ENCODE data around the gene EVA1B. TPM values are rescaled to one million over a fixed set of nuclear protein-coding genes. Genes with fewer than 3 reads are reported as not detected.

Gene EVA1B
- total RNA-seq, 1 experiment from 2014 or later, result 5.5 TPM

DNA sequence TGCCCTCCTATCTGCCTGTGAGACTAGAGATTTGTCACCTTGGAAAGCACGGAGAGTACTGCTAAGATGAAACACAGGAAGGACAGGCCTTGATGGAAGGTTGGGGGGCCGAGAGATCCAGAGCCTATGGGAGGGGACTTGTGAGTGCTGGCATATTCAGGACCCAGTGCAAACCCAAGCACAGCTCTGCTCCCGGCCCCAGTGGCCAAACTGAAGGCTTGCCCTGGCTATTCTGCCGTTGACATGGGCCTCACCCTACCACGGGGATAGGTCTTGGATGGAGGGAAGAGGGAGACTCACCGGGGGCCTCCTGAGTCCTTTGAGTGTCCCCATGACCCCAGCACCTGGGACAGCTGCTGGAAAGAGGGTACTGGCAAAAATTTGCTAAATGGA lies 4.6 kb upstream of the EVA1B start:
- no peak overlapping the region for H3K23ac ChIP-seq (ENCODE audit: insufficient read length, low read depth, low read length)
- no peak overlapping the region for H3K4ac ChIP-seq (ENCODE audit: low read depth, low read length)
- peaks cover 5% of the 10 kb centered on the region for H4K20me1 ChIP-seq (ENCODE audit: control insufficient read depth, insufficient read depth, insufficient read length)
- H3K18ac ChIP-seq (ENCODE audit: insufficient read length, low read depth, low read length), result no peak overlapping the region
- TF ChIP-seq, protein P1, sequence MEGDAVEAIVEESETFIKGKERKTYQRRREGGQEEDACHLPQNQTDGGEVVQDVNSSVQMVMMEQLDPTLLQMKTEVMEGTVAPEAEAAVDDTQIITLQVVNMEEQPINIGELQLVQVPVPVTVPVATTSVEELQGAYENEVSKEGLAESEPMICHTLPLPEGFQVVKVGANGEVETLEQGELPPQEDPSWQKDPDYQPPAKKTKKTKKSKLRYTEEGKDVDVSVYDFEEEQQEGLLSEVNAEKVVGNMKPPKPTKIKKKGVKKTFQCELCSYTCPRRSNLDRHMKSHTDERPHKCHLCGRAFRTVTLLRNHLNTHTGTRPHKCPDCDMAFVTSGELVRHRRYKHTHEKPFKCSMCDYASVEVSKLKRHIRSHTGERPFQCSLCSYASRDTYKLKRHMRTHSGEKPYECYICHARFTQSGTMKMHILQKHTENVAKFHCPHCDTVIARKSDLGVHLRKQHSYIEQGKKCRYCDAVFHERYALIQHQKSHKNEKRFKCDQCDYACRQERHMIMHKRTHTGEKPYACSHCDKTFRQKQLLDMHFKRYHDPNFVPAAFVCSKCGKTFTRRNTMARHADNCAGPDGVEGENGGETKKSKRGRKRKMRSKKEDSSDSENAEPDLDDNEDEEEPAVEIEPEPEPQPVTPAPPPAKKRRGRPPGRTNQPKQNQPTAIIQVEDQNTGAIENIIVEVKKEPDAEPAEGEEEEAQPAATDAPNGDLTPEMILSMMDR (conservative IDR thresholded peaks at IDR 0.05), result no peak
- Mint-ChIP-seq H3K27ac (no peak overlapping the region), H3K36me3 (ENCODE audit: insufficient read depth in 1 of 3, low read depth in 3 of 3) (peaks cover 0 to 2% (median 0%) of the 10 kb centered on the region in 3 experiments; a peak in 1 of 7 replicates), H3K9me3 (no peaks in the 10 kb centered on the region; a peak in 1 of 5 replicates), H3K4me3 (no peak overlapping the region), H3K27me3 (ENCODE audit: low read depth) (peaks cover 43% of the 10 kb centered on the region), H3K4me1 (peaks cover 16% of the 10 kb centered on the region in 2 experiments)
- no peaks in the 10 kb centered on the region for H3K9me3 ChIP-seq (ENCODE audit: control insufficient read depth, low read depth, low read length)
- no peak overlapping the region for H4K91ac ChIP-seq (ENCODE audit: insufficient read length, low read depth, low read length)
- H2AFZ ChIP-seq (ENCODE audit: low read length), result no peak overlapping the region
- no peak overlapping the region for H3K4me2 ChIP-seq (ENCODE audit: insufficient read depth, insufficient read length, low read length)
- H2BK20ac ChIP-seq (ENCODE audit: low read depth, low read length, poor library complexity, severe bottlenecking), result no peak overlapping the region
- H2BK120ac ChIP-seq (ENCODE audit: low read depth, low read length, poor library complexity, severe bottlenecking), result no peak overlapping the region
- no peaks in the 10 kb centered on the region for H3K4me1 ChIP-seq (ENCODE audit: insufficient read depth, low read length)
- peaks cover 12% of the 10 kb centered on the region for H3K23me2 ChIP-seq (ENCODE audit: insufficient read length, low read depth, low read length, poor library complexity, severe bottlenecking)
- H2BK15ac ChIP-seq (ENCODE audit: low read depth, low read length), result no peak overlapping the region
- H3K14ac ChIP-seq (ENCODE audit: insufficient read depth, low read length), result no peak overlapping the region
- no peak overlapping the region for H3K27ac ChIP-seq (ENCODE audit: insufficient read length, low read depth, low read length)
- H4K5ac ChIP-seq (ENCODE audit: insufficient read length, low read depth, low read length), result no peak overlapping the region
- no peak overlapping the region for H4K8ac ChIP-seq (replicated peaks; ENCODE audit: insufficient read length, low read depth, low read length)
- no peaks in the 10 kb centered on the region for H3K79me2 ChIP-seq (ENCODE audit: insufficient read depth, low read length)
- no peak overlapping the region for H3T11ph ChIP-seq (ENCODE audit: low read length)
- no peaks in the 10 kb centered on the region for H3K27me3 ChIP-seq (ENCODE audit: insufficient read depth, low read length)
- H2BK5ac ChIP-seq (ENCODE audit: insufficient read length, low read length), result no peak overlapping the region
- no peaks in the 10 kb centered on the region for H3K79me1 ChIP-seq (ENCODE audit: insufficient read depth, low read depth, low read length, poor library complexity, severe bottlenecking)
- no CpG with 5 or more reads among the region's 6 CpGs for WGBS (ENCODE audit: extremely low coverage, insufficient read length, low lambda C conversion rate)
- no peak for DNase-seq
- H3K9ac ChIP-seq (ENCODE audit: extremely low read depth, insufficient read length, low read length), result no peak overlapping the region
- no peak overlapping the region for H3K56ac ChIP-seq (ENCODE audit: insufficient read length, low read depth, low read length)
- no peak overlapping the region for H2AK5ac ChIP-seq (ENCODE audit: insufficient read length, low read length)
- H2BK12ac ChIP-seq (ENCODE audit: insufficient read length, low read depth, low read length), result no peak overlapping the region

Data from H9 (cell line).